HepG2 (cell line): ENCODE measurements around the gene ACD. TPM values are rescaled to one million over a fixed set of nuclear protein-coding genes. Genes with fewer than 3 reads are reported as not detected.

Experiments
- HMG20B ChIP-seq: conservative IDR thresholded peaks from 2 replicates; pipeline ENCODE4 v1.6.1; 2016; ENCODE audit warnings: missing genetic modification reagents, missing compliant biosample characterization
- KLF11 ChIP-seq: IDR thresholded peaks from 2 replicates; pipeline ENCODE4 v1.6.1; 2016; ENCODE audit warnings: missing compliant biosample characterization
- MAF1 ChIP-seq: sonication (generic); formaldehyde crosslinking; IDR thresholded peaks from 2 replicates; pipeline ENCODE4 v1.5.0; 2020; ENCODE audit warnings: missing genetic modification reagents, borderline replicate concordance
- PAXIP1 ChIP-seq: sonication (generic); formaldehyde crosslinking; conservative IDR thresholded peaks from 2 replicates; pipeline ENCODE4 v1.4.0; 2020; ENCODE audit warnings: mild to moderate bottlenecking, missing genetic modification reagents, moderate library complexity
- POGZ ChIP-seq: sonication (generic); formaldehyde crosslinking; IDR thresholded peaks from 2 replicates; pipeline ENCODE4 v1.4.0; 2020; ENCODE audit warnings: mild to moderate bottlenecking, missing genetic modification reagents
- RFXAP ChIP-seq: sonication (generic); formaldehyde crosslinking; IDR thresholded peaks from 2 replicates; pipeline ENCODE4 v1.4.0; 2020; ENCODE audit warnings: missing genetic modification reagents, borderline replicate concordance
- SMAD9 ChIP-seq: sonication (generic); formaldehyde crosslinking; IDR thresholded peaks from 2 replicates; pipeline ENCODE4 v1.5.1; 2020; ENCODE audit warnings: mild to moderate bottlenecking, missing genetic modification reagents
- ZNF17 ChIP-seq: sonication (generic); formaldehyde crosslinking; IDR thresholded peaks from 2 replicates; pipeline ENCODE4 v1.5.0; 2020; ENCODE audit warnings: mild to moderate bottlenecking, missing genetic modification reagents
- ZNF33B ChIP-seq: sonication (generic); formaldehyde crosslinking; IDR thresholded peaks from 2 replicates; pipeline ENCODE4 v1.5.1; 2020; ENCODE audit warnings: mild to moderate bottlenecking, missing genetic modification reagents
- ZNF446 ChIP-seq: sonication (generic); formaldehyde crosslinking; IDR thresholded peaks from 2 replicates; pipeline ENCODE4 v1.5.0; 2020; ENCODE audit warnings: mild to moderate bottlenecking, missing genetic modification reagents
- ZNF563 ChIP-seq: sonication (generic); formaldehyde crosslinking; IDR thresholded peaks from 2 replicates; pipeline ENCODE4 v1.8.0; 2022; ENCODE audit warnings: mild to moderate bottlenecking, moderate library complexity, missing genetic modification reagents
- polyA plus RNA-seq, 8 experiments: library from polyadenylated mRNA; depleted of rRNA in 3 of 8; stranded (reverse) in 7 of 8; unstranded in 1 of 8; fragments of >200 nt; fragmentation: Illumina TruSeq in 4 of 8; extraction: Trizol in 4 of 8; gene quantifications; 2 replicates each; pipeline versions ENCODE4 v1.2.1 to v1.2.3, GENCODE V29; 2011 to 2016; ENCODE audit warnings: low read depth in 4 of 8, missing spikeins in 1 of 8, mixed read lengths in 1 of 8; ENCODE audit not compliant: insufficient read depth in 1 of 8
- total RNA-seq, 5 experiments: library from RNA; depleted of rRNA; stranded (reverse); fragments of >200 nt; fragmentation: Illumina TruSeq; extraction: Trizol; gene quantifications; 2 replicates each; pipeline ENCODE4 v1.2.3, GENCODE V29; 2016; ENCODE audit warnings: low read depth in 1 of 5
- TF ChIP-seq, protein P1 (sequence below): sonication (generic); formaldehyde crosslinking; IDR thresholded peaks from 2 replicates; pipeline ENCODE4 v1.4.0; 2020; ENCODE audit warnings: low read depth, mild to moderate bottlenecking, missing genetic modification reagents
- TF ChIP-seq, protein P2 (sequence below): sonication (generic); formaldehyde crosslinking; IDR thresholded peaks from 2 replicates; pipeline ENCODE4 v1.8.1; 2023; ENCODE audit warnings: mild to moderate bottlenecking, moderate library complexity, missing genetic modification reagents
- TF ChIP-seq, protein P3 (sequence below): IDR thresholded peaks from 2 replicates; pipeline ENCODE4 v1.6.1; 2016; ENCODE audit warnings: low read depth, missing genetic modification reagents, missing compliant biosample characterization
- TF ChIP-seq, protein P4 (sequence below): sonication (generic); formaldehyde crosslinking; IDR thresholded peaks from 2 replicates; pipeline ENCODE4 v1.8.0; 2022; ENCODE audit warnings: missing genetic modification reagents, mild to moderate bottlenecking, inconsistent platforms, borderline replicate concordance

ACD gene
- total and polyA plus RNA-seq, 2 of the 13 experiments (the other 11 are each of a cell fraction or from before 2014, with no cell fraction given) = 32.6 to 38.3 TPM

DNA sequence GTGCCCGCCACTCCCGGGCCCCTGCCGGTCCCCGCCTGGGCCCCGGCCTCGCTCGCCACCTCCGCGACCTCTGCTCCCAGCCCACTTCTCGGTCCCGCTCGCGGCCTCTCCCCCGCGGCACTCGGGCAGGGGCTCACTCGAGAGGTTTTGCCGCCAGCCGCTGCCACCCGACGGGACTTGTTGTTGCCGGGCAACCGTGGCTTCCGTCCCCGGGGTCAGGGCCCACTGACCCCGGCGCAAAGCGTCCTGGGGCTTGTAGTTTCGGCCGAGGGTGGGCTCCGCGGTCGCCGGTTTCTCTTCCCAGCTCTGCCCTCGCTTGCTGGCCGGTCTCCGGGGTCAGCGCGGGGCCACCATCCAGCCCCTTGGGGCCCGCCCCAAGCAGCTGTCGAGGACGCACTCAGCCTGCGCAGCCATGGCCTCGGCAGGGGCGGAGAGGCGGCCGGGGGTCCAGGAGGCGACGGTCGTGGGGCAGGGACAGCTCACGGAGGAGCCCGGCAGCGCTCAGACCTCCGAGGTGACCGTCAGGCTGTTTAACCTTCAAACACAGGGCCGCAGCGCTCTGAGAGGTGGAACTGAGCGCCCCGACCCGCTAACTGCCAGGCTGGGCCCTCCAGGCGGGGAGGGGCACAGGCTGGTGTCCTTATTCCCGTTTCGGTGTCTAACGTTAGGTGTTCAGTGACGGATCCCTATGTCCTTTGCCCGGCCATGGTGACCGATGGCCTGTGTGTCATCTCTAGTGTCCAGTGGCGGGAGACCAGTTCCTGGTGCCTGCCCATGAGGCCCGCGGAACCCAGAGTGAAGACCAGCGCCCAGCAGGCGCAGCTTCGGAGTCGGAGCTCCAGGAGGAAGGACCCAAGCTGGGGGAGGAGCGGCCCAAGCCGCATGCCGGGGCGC lies 6.7 kb upstream of the ACD start, which contains the start of the genes C16orf86 and ENKD1 (continued):
- no peak for TF ChIP-seq PAXIP1
- TF ChIP-seq POGZ (CRISPR knock-in tag) = no peak
- TF ChIP-seq MAF1 = no peak
- TF ChIP-seq, protein P1, sequence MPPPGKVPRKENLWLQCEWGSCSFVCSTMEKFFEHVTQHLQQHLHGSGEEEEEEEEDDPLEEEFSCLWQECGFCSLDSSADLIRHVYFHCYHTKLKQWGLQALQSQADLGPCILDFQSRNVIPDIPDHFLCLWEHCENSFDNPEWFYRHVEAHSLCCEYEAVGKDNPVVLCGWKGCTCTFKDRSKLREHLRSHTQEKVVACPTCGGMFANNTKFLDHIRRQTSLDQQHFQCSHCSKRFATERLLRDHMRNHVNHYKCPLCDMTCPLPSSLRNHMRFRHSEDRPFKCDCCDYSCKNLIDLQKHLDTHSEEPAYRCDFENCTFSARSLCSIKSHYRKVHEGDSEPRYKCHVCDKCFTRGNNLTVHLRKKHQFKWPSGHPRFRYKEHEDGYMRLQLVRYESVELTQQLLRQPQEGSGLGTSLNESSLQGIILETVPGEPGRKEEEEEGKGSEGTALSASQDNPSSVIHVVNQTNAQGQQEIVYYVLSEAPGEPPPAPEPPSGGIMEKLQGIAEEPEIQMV (CRISPR knock-in tag) = no peak
- TF ChIP-seq, protein P2, sequence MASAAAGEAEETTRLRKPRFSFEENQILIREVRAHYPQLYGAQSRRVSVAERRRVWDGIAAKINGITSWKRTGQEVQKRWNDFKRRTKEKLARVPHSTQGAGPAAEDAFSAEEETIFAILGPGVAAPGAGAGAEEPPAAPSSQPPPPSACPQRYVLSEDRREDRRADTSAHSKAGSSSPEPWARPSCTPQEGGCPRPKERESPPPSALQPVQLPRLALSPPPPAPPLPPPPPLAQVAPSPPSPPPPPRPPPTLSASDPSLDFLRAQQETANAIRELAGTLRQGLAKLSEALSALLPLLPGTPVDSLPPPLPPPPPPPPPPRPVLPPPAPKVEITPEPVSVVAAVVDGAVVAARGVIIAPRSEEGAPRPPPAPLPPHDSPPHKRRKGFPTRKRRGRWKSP (CRISPR knock-in tag) = 0 out of 2 replicates have a peak, but pooled peaks have one; percentile 6
- no peak for TF ChIP-seq ZNF17
- TF ChIP-seq RFXAP (CRISPR knock-in tag) = no peak
- peak; percentile 2; the same call in 1 of the 2 replicates for TF ChIP-seq ZNF446 (CRISPR knock-in tag)
- TF ChIP-seq, protein P3, sequence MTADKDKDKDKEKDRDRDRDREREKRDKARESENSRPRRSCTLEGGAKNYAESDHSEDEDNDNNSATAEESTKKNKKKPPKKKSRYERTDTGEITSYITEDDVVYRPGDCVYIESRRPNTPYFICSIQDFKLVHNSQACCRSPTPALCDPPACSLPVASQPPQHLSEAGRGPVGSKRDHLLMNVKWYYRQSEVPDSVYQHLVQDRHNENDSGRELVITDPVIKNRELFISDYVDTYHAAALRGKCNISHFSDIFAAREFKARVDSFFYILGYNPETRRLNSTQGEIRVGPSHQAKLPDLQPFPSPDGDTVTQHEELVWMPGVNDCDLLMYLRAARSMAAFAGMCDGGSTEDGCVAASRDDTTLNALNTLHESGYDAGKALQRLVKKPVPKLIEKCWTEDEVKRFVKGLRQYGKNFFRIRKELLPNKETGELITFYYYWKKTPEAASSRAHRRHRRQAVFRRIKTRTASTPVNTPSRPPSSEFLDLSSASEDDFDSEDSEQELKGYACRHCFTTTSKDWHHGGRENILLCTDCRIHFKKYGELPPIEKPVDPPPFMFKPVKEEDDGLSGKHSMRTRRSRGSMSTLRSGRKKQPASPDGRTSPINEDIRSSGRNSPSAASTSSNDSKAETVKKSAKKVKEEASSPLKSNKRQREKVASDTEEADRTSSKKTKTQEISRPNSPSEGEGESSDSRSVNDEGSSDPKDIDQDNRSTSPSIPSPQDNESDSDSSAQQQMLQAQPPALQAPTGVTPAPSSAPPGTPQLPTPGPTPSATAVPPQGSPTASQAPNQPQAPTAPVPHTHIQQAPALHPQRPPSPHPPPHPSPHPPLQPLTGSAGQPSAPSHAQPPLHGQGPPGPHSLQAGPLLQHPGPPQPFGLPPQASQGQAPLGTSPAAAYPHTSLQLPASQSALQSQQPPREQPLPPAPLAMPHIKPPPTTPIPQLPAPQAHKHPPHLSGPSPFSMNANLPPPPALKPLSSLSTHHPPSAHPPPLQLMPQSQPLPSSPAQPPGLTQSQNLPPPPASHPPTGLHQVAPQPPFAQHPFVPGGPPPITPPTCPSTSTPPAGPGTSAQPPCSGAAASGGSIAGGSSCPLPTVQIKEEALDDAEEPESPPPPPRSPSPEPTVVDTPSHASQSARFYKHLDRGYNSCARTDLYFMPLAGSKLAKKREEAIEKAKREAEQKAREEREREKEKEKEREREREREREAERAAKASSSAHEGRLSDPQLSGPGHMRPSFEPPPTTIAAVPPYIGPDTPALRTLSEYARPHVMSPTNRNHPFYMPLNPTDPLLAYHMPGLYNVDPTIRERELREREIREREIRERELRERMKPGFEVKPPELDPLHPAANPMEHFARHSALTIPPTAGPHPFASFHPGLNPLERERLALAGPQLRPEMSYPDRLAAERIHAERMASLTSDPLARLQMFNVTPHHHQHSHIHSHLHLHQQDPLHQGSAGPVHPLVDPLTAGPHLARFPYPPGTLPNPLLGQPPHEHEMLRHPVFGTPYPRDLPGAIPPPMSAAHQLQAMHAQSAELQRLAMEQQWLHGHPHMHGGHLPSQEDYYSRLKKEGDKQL (CRISPR knock-in tag) = no peak
- TF ChIP-seq SMAD9 (CRISPR knock-in tag) = no peak
- peak; percentile 54; the same call in 1 of the 2 replicates for TF ChIP-seq ZNF563
- TF ChIP-seq, protein P4, sequence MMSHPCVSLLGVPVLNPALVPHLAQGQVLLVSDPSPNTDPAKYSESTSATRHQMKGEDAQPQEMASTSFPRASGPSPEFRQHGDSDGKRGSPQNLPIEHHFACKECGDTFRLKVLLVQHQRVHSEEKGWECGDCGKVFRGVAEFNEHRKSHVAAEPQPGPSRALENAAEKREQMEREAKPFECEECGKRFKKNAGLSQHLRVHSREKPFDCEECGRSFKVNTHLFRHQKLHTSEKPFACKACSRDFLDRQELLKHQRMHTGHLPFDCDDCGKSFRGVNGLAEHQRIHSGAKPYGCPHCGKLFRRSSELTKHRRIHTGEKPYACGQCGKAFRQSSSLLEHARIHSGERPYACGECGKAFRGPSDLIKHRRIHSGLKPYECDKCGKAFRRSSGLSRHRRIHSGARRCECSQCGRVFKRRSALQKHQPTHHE = peak; percentile 34; the same call in 1 of the 2 replicates
- TF ChIP-seq ZNF33B (CRISPR knock-in tag) = no peak
- peak; percentile 79; the same call in 1 of the 2 replicates for TF ChIP-seq KLF11 (CRISPR knock-in tag)
- TF ChIP-seq HMG20B (CRISPR knock-in tag) = no peak
